Measurements from ENCODE around the gene EPB41L1. TPM values are rescaled to one million over a fixed set of nuclear protein-coding genes. Genes with fewer than 3 reads are reported as not detected.

The EPB41L1 gene
- polyA plus RNA-seq, 3 donors = 0.05 TPM; not detected in 2

GRCh38 chr20:36125097-36125496 is 29.4 kb upstream of the EPB41L1 start:
- H3K4me2 ChIP-seq (replicated peaks; ENCODE audit: extremely low read depth, low read length, poor library complexity, severe bottlenecking) = no peak overlapping the region
- no peak for TF ChIP-seq CTCF (IDR thresholded peaks at IDR 0.05)
- Mint-ChIP-seq H3K27ac (no peak overlapping the region), H3K36me3 (no peaks in the 10 kb centered on the region), H3K9me3 (no peaks in the 10 kb centered on the region), H3K4me3 (no peak overlapping the region), H3K27me3 (ENCODE audit: low read depth in 3 of 3) (peaks cover 2 to 7% (median 5%) of the 10 kb centered on the region in 3 donors), H3K4me1 (peaks cover 4% of the 10 kb centered on the region)
- H3K27ac ChIP-seq (ENCODE audit: low read depth in 1 of 2, low read length in 2 of 2) = no peak overlapping the region
- no peaks in the 10 kb centered on the region for H3K79me2 ChIP-seq (ENCODE audit: insufficient read depth, low read length)
- no peaks in the 10 kb centered on the region for H4K20me1 ChIP-seq (ENCODE audit: insufficient read depth, low read length)
- no peaks in the 10 kb centered on the region for H3K36me3 ChIP-seq (replicated peaks in 1 of 2; ENCODE audit: control insufficient read depth in 1 of 2, insufficient read depth in 2 of 2, low read length in 2 of 2)
- H3K9me3 ChIP-seq (replicated peaks in 1 of 2; ENCODE audit: control insufficient read depth in 1 of 2, insufficient read depth in 1 of 2, low read length in 2 of 2) = no peaks in the 10 kb centered on the region
- H3K9ac ChIP-seq (ENCODE audit: insufficient read depth, low read length, poor library complexity, severe bottlenecking) = no peak overlapping the region
- no peak for DNase-seq
- no peak overlapping the region for H2AFZ ChIP-seq (ENCODE audit: insufficient read depth, low read depth, low read length, poor library complexity, severe bottlenecking)
- whole genome bisulfite sequencing (ENCODE audit: insufficient coverage) = 100% methylated on average over 1 of the region's 3 CpGs
- no peaks in the 10 kb centered on the region for H3K27me3 ChIP-seq (ENCODE audit: control insufficient read depth in 2 of 2, insufficient read depth in 2 of 2, low read length in 2 of 2)
- no peak overlapping the region for H3K4me3 ChIP-seq (replicated peaks in 1 of 3; ENCODE audit: low read depth in 2 of 3, low read length in 3 of 3)
- intact Hi-C loops (cut with micrococcal nuclease) = no loop called here
- no peaks in the 10 kb centered on the region for H3K4me1 ChIP-seq (ENCODE audit: control insufficient read depth in 1 of 2, insufficient read depth in 2 of 2, low read length in 2 of 2)

- Histone ChIP-seq H3K79me2 (ENCODE audit: insufficient read depth, low read length) (no peaks in the 10 kb centered on the region), H4K20me1 (ENCODE audit: insufficient read depth, low read length) (no peaks in the 10 kb centered on the region), H3K4me3 (replicated peaks in 1 of 3; ENCODE audit: low read depth in 2 of 3, low read length in 3 of 3) (no peak overlapping the region), H3K9ac (ENCODE audit: insufficient read depth, low read length, poor library complexity, severe bottlenecking) (no peak overlapping the region), H3K9me3 (replicated peaks in 1 of 2; ENCODE audit: control insufficient read depth in 1 of 2, insufficient read depth in 1 of 2, low read length in 2 of 2) (no peaks in the 10 kb centered on the region), H3K27ac (ENCODE audit: low read depth in 1 of 2, low read length in 2 of 2) (no peak overlapping the region), H3K36me3 (replicated peaks in 1 of 2; ENCODE audit: control insufficient read depth in 1 of 2, insufficient read depth in 2 of 2, low read length in 2 of 2) (no peaks in the 10 kb centered on the region), H3K4me1 (ENCODE audit: control insufficient read depth in 1 of 2, insufficient read depth in 2 of 2, low read length in 2 of 2) (no peaks in the 10 kb centered on the region), H3K4me2 (replicated peaks; ENCODE audit: extremely low read depth, low read length, poor library complexity, severe bottlenecking) (no peak overlapping the region), H2AFZ (ENCODE audit: insufficient read depth, low read depth, low read length, poor library complexity, severe bottlenecking) (no peak overlapping the region), H3K27me3 (ENCODE audit: control insufficient read depth in 2 of 2, insufficient read depth in 2 of 2, low read length in 2 of 2) (no peaks in the 10 kb centered on the region)
- WGBS (ENCODE audit: insufficient coverage) = no CpG with 5 or more reads among the region's 7 CpGs
- no peak for DNase-seq
- Mint-ChIP-seq H3K27ac (peak overlapping the region in 1 of 7 donors; percentile 28), H3K4me1 (peaks cover 9% of the 10 kb centered on the region), H3K9me3 (no peaks in the 10 kb centered on the region), H3K36me3 (no peaks in the 10 kb centered on the region), H3K4me3 (no peak overlapping the region), H3K27me3 (ENCODE audit: low read depth in 3 of 3) (peaks cover 2 to 7% (median 5%) of the 10 kb centered on the region in 3 donors)
- intact Hi-C loops (cut with micrococcal nuclease) = no loop called here
- TF ChIP-seq CTCF (IDR thresholded peaks at IDR 0.05) = no peak
Measured at GRCh38 chr20:36126836-36127527, 27.6 kb upstream of the EPB41L1 start.

All from CD14-positive monocyte (primary cell).